ENCODE measurements around the gene ZMYND8.

DNA sequence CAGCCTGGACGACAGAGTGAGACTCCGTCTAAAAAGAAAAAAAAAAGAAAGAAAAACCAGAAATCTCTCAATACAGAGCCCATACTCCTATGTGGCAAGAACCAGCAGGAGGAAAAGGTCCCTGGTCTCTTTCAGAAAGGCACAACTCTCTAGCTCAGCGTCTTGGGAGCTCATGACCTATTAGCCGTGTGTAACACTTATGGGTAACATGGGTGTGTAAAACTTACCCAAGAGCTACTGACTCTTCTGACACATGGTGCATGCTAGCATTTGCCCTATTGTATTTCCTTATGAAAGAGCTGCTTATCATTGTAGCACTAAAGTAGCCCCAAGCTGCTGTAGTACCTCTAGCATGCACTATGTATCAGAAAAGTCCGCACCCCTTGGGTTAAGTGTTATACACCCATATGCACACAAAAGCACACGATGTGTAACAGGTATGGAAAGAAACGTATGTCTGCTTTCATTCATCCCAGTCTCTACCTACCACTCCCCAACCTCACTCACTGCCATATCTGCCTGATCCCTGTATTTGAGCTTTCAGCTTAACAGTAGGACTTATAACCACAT, 85.4 kb downstream of the ZMYND8 start:
- no peak for TF ChIP-seq CTCF (IDR thresholded peaks at IDR 0.05)
- TF ChIP-seq POLR2A (IDR thresholded peaks at IDR 0.05) = no peak
